Transverse colon (tissue), 4 donors: ENCODE data around the gene KIAA1217. TPM values are rescaled to one million over a fixed set of nuclear protein-coding genes. Genes with fewer than 3 reads are reported as not detected.

Source experiments
- DNase-seq: peaks from one replicate; pipeline ENCODE4 v3.0.0-alpha.2; 2019
- H3K27ac ChIP-seq, 4 donors: fragments of 200-600 bp; sonication (generic); 2 replicates each; pipeline ENCODE4 v1.5.1; 2016 to 2018; ENCODE audit warnings: inconsistent platforms in 4 of 4
- H3K27me3 ChIP-seq: fragments of 200-600 bp; sonication (generic); 2 replicates; pipeline ENCODE4 v1.5.1; 2017; ENCODE audit warnings: inconsistent platforms
- H3K36me3 ChIP-seq, 4 donors: fragments of 200-600 bp; sonication (generic); 2 replicates each; pipeline ENCODE4 v1.5.1; 2017 to 2019; ENCODE audit warnings: inconsistent platforms in 4 of 4
- H3K4me1 ChIP-seq, 4 donors: fragments of 200-600 bp; sonication (generic); 2 replicates each; pipeline ENCODE4 v1.5.1; 2017 to 2020; ENCODE audit warnings: inconsistent platforms in 4 of 4
- H3K4me3 ChIP-seq, 4 donors: fragments of 200-600 bp; sonication (generic); 1 replicate in 1 of 4; 2 replicates in 3 of 4; pipeline versions ENCODE4 v1.5.1 to v1.6.1; 2017 to 2019; ENCODE audit warnings: inconsistent platforms in 4 of 4
- H3K9me3 ChIP-seq, 2 donors: fragments of 200-600 bp; sonication (generic); 2 replicates each; pipeline ENCODE4 v1.5.1; 2017 to 2019; ENCODE audit warnings: inconsistent platforms in 2 of 2
- EP300 ChIP-seq: sonication (generic); formaldehyde crosslinking; IDR thresholded peaks from one replicate; pipeline ENCODE4 v1.6.1; 2017; ENCODE audit warnings: antibody characterized with exemption, low read depth
- POLR2A ChIP-seq: fragments of 450-650 bp; IDR thresholded peaks from one replicate; pipeline ENCODE4 v1.6.1; 2016; ENCODE audit warnings: antibody characterized with exemption, mild to moderate bottlenecking, moderate library complexity
- POLR2AphosphoS5 ChIP-seq, 3 donors: sonication (generic); formaldehyde crosslinking; IDR thresholded peaks; one replicate each; pipeline ENCODE4 v1.6.1; 2016; ENCODE audit warnings: antibody characterized with exemption in 3 of 3
- WGBS, 2 donors: methylation state at CpG; one replicate each; pipeline ENCODE4 v1.1.5; 2018; ENCODE audit warnings: low coverage in 1 of 2; 5-methylcytosine and 5-hydroxymethylcytosine counted together
- in situ Hi-C, 4 donors: fragments of 200-750 bp; cut with MboI; loops; one replicate each; pipeline versions ENCODE4 v1.15.0 to v1.15.1; 2017; ENCODE audit warnings: low sequenced_read_pairs in 3 of 4, low pct_ligation_motif_present in 1 of 4, low pct_unique_long_range_greater_than_20kb in 1 of 4
- intact Hi-C: fragments of 100-400 bp; cut with DNase I; formaldehyde crosslinking; loops from one replicate; pipeline ENCODE4 v1.15.1; 2023; ENCODE audit warnings: low total_unique reads
- total RNA-seq, 4 donors: library from RNA; depleted of rRNA; stranded (reverse); fragments of >200 nt; gene quantifications; one replicate each; pipeline ENCODE4 v1.1.0, GENCODE V29; 2016
- TF ChIP-seq, protein P1 (sequence below), 5 experiments: fragments of 200-600 bp in 3 of 5; fragments of 450-650 bp in 2 of 5; sonication (generic) in 3 of 5; IDR thresholded peaks; 1 replicate in 2 of 5; 2 replicates in 3 of 5; pipeline ENCODE4 v1.5.1; 2016 to 2017; ENCODE audit warnings: antibody characterized with exemption in 5 of 5, inconsistent platforms in 3 of 5, mild to moderate bottlenecking in 2 of 5, moderate library complexity in 1 of 5

The KIAA1217 gene
- total RNA-seq, 4 donors from 2014 or later = 56.5 to 175 (median 72.0) TPM

DNA sequence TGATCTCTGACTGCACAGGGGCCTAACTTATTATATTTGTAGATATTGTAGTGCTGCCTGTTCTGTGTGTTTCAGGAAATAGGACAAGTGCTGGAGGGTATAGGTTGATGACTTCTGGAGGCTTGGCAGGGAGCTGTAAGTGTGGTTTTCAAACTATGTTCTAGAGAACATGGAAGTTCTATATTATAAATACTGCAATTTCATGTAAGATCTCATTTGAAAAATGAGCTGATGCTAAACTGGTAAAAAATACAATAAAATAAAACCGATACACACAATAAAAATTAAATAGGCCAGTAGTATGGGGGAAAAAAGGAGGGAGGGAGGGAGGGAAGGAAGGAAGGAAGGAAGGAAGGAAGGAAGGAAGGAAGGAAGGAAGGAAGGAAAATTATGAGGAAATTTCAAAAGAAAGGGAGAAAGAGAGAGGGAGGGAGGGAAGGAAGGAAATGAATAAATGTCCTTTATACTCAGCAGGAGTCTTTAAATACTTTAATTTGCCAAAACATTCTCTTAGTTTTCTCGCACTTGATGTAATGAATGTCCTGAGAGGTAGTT, 181.3 kb downstream of the KIAA1217 start:
- WGBS, 2 donors = 91 to 92% methylated on average over 2 of the region's 2 CpGs
- Histone ChIP-seq H3K4me3 (no peak overlapping the region), H3K4me1 (no peaks in the 10 kb centered on the region), H3K27ac (no peak overlapping the region), H3K36me3 (no peaks in the 10 kb centered on the region), H3K9me3 (no peaks in the 10 kb centered on the region), H3K27me3 (no peaks in the 10 kb centered on the region)
- TF ChIP-seq POLR2AphosphoS5 (IDR thresholded peaks at IDR 0.05) = no peak
- no peak for TF ChIP-seq POLR2A
- TF ChIP-seq, protein P1, sequence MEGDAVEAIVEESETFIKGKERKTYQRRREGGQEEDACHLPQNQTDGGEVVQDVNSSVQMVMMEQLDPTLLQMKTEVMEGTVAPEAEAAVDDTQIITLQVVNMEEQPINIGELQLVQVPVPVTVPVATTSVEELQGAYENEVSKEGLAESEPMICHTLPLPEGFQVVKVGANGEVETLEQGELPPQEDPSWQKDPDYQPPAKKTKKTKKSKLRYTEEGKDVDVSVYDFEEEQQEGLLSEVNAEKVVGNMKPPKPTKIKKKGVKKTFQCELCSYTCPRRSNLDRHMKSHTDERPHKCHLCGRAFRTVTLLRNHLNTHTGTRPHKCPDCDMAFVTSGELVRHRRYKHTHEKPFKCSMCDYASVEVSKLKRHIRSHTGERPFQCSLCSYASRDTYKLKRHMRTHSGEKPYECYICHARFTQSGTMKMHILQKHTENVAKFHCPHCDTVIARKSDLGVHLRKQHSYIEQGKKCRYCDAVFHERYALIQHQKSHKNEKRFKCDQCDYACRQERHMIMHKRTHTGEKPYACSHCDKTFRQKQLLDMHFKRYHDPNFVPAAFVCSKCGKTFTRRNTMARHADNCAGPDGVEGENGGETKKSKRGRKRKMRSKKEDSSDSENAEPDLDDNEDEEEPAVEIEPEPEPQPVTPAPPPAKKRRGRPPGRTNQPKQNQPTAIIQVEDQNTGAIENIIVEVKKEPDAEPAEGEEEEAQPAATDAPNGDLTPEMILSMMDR (IDR thresholded peaks at IDR 0.05) = no peak
- no peak for TF ChIP-seq EP300
- no peak for DNase-seq
- intact Hi-C loops (no loop called here), in situ Hi-C loops (no loop called here)

- Histone ChIP-seq H3K36me3 (no peaks in the 10 kb centered on the region), H3K27ac (no peak overlapping the region), H3K4me3 (no peak overlapping the region), H3K4me1 (no peaks in the 10 kb centered on the region), H3K27me3 (no peaks in the 10 kb centered on the region), H3K9me3 (no peaks in the 10 kb centered on the region)
- 86 to 97% methylated on average over 1 of the region's 1 CpG for WGBS, 2 donors
- DNase-seq = no peak
- in situ Hi-C loops (no loop called here), intact Hi-C loops (no loop called here)
- TF ChIP-seq EP300 = no peak
- TF ChIP-seq POLR2AphosphoS5 (IDR thresholded peaks at IDR 0.05) = no peak
- TF ChIP-seq POLR2A = no peak
- TF ChIP-seq, protein P1 (IDR thresholded peaks at IDR 0.05) = no peak
Observed at GRCh38 chr10:24390746-24391145, 181.8 kb downstream of the KIAA1217 start.

- Histone ChIP-seq H3K27ac (no peak overlapping the region), H3K4me1 (peaks cover 0 to 3% (median 0%) of the 10 kb centered on the region in 4 donors), H3K9me3 (no peaks in the 10 kb centered on the region), H3K27me3 (no peaks in the 10 kb centered on the region), H3K4me3 (no peak overlapping the region), H3K36me3 (no peaks in the 10 kb centered on the region)
- 74% methylated on average over 5 of the region's 5 CpGs; no CpG with 5 or more reads in 1 of the 2 donors for WGBS, 2 donors
- in situ Hi-C loops = no loop called here
- intact Hi-C loops = no loop called here
- no peak for DNase-seq
- no peak for TF ChIP-seq EP300
- no peak for TF ChIP-seq POLR2AphosphoS5 (IDR thresholded peaks at IDR 0.05)
- no peak for TF ChIP-seq POLR2A
- TF ChIP-seq, protein P1 (IDR thresholded peaks at IDR 0.05) = no peak
Observed at GRCh38 chr10:24393201-24393600, 184.3 kb downstream of the KIAA1217 start.

GRCh38 chr10:24394461-24395190, 185.7 kb downstream of the KIAA1217 start:
- Histone ChIP-seq H3K27me3 (no peaks in the 10 kb centered on the region), H3K36me3 (no peaks in the 10 kb centered on the region), H3K27ac (no peak overlapping the region), H3K4me1 (peaks cover 0 to 3% (median 0%) of the 10 kb centered on the region in 4 donors), H3K9me3 (no peaks in the 10 kb centered on the region), H3K4me3 (no peak overlapping the region)
- intact Hi-C loops (no loop called here), in situ Hi-C loops (no loop called here)
- 73 to 74% methylated on average over 5 to 9 of the region's 9 CpGs for WGBS, 2 donors
- DNase-seq = no peak
- TF ChIP-seq, protein P1 (IDR thresholded peaks at IDR 0.05) = no peak
- TF ChIP-seq POLR2A = no peak
- TF ChIP-seq POLR2AphosphoS5 (IDR thresholded peaks at IDR 0.05) = no peak
- TF ChIP-seq EP300 = no peak
